ENCODE data around the gene FKRP. TPM values are rescaled to one million over a fixed set of nuclear protein-coding genes. Genes with fewer than 3 reads are reported as not detected.

FKRP gene
- total RNA-seq, 1 experiment from 2014 or later, result 35.0 TPM

GRCh38 chr19:46726971-46727501, 18.8 kb upstream of the FKRP start:
- peak overlapping the region; percentile 8 for H3K27ac Mint-ChIP-seq (ENCODE audit: unreplicated experiment)
- no peak for DNase-seq
- H3K4me3 Mint-ChIP-seq (ENCODE audit: low read depth, unreplicated experiment), result peak overlapping the region; percentile 26
- CTCF ChIA-PET, result interaction anchor here (0.8 kb wide), 1 partner anchor 9 kb away, joined by 5 read pairs; no protein-coding TSS in a partner anchor
- H3K36me3 Mint-ChIP-seq (ENCODE audit: insufficient read depth, unreplicated experiment), result peaks cover 77% of the 10 kb centered on the region
- no peak for TF ChIP-seq CTCF (IDR thresholded peaks at IDR 0.05; ENCODE audit: unreplicated experiment)
- intact Hi-C loops (cut with micrococcal nuclease; ENCODE audit: unreplicated experiment), result no loop called here
- H3K27me3 Mint-ChIP-seq (ENCODE audit: unreplicated experiment), result no peaks in the 10 kb centered on the region
- H3K4me1 Mint-ChIP-seq (ENCODE audit: low read depth, unreplicated experiment), result peaks cover 34% of the 10 kb centered on the region
- BruUV-seq (replicated peaks), result no TSS peak
- no peaks in the 10 kb centered on the region for H3K9me3 Mint-ChIP-seq (ENCODE audit: low read depth, unreplicated experiment)

- Mint-ChIP-seq H3K36me3 (ENCODE audit: insufficient read depth, unreplicated experiment) (peaks cover 75% of the 10 kb centered on the region), H3K27ac (ENCODE audit: unreplicated experiment) (peak overlapping the region; percentile 8), H3K27me3 (ENCODE audit: unreplicated experiment) (no peaks in the 10 kb centered on the region), H3K4me3 (ENCODE audit: low read depth, unreplicated experiment) (no peak overlapping the region), H3K9me3 (ENCODE audit: low read depth, unreplicated experiment) (no peaks in the 10 kb centered on the region), H3K4me1 (ENCODE audit: low read depth, unreplicated experiment) (peaks cover 41% of the 10 kb centered on the region)
- CTCF ChIA-PET, result no interaction called here
- intact Hi-C loops (cut with micrococcal nuclease; ENCODE audit: unreplicated experiment), result no loop called here
- no TSS peak for BruUV-seq (replicated peaks)
- TF ChIP-seq CTCF (IDR thresholded peaks at IDR 0.05; ENCODE audit: unreplicated experiment), result no peak
- DNase-seq, result no peak
Measured at GRCh38 chr19:46727757-46728156, 18.1 kb upstream of the FKRP start.

GRCh38 chr19:46728208-46728607, 17.6 kb upstream of the FKRP start:
- no peaks in the 10 kb centered on the region for H3K9me3 Mint-ChIP-seq (ENCODE audit: low read depth, unreplicated experiment)
- no peak for DNase-seq
- H3K4me1 Mint-ChIP-seq (ENCODE audit: low read depth, unreplicated experiment), result peaks cover 46% of the 10 kb centered on the region
- no TSS peak for BruUV-seq (replicated peaks)
- H3K27me3 Mint-ChIP-seq (ENCODE audit: unreplicated experiment), result no peaks in the 10 kb centered on the region
- no peak for TF ChIP-seq CTCF (IDR thresholded peaks at IDR 0.05; ENCODE audit: unreplicated experiment)
- H3K27ac Mint-ChIP-seq (ENCODE audit: unreplicated experiment), result no peak overlapping the region
- H3K36me3 Mint-ChIP-seq (ENCODE audit: insufficient read depth, unreplicated experiment), result peaks cover 76% of the 10 kb centered on the region
- intact Hi-C loops (cut with micrococcal nuclease; ENCODE audit: unreplicated experiment), result no loop called here
- H3K4me3 Mint-ChIP-seq (ENCODE audit: low read depth, unreplicated experiment), result no peak overlapping the region
- CTCF ChIA-PET, result interaction anchor here (0.8 to 1.0 kb wide), 4 partner anchors 10 to 111 kb away, joined by 3 to 6 read pairs (median 4); no protein-coding TSS in a partner anchor

- H3K4me1 Mint-ChIP-seq (ENCODE audit: low read depth, unreplicated experiment), result peaks cover 52% of the 10 kb centered on the region
- no peaks in the 10 kb centered on the region for H3K9me3 Mint-ChIP-seq (ENCODE audit: low read depth, unreplicated experiment)
- CTCF ChIA-PET, result interaction anchor here (0.8 to 1.0 kb wide), 5 partner anchors 11 to 112 kb away, joined by 3 to 9 read pairs (median 5); no protein-coding TSS in a partner anchor
- BruUV-seq (replicated peaks), result no TSS peak
- peak; percentile 87 for DNase-seq
- peaks cover 74% of the 10 kb centered on the region for H3K36me3 Mint-ChIP-seq (ENCODE audit: insufficient read depth, unreplicated experiment)
- H3K27me3 Mint-ChIP-seq (ENCODE audit: unreplicated experiment), result no peaks in the 10 kb centered on the region
- intact Hi-C loops (cut with micrococcal nuclease; ENCODE audit: unreplicated experiment), result no loop called here
- peak; percentile 91 for TF ChIP-seq CTCF (IDR thresholded peaks at IDR 0.05; ENCODE audit: unreplicated experiment)
- H3K4me3 Mint-ChIP-seq (ENCODE audit: low read depth, unreplicated experiment), result no peak overlapping the region
- no peak overlapping the region for H3K27ac Mint-ChIP-seq (ENCODE audit: unreplicated experiment)
Measured at GRCh38 chr19:46728693-46729339, 17.0 kb upstream of the FKRP start.
